ENCODE data around the gene ACOXL.

The ACOXL gene

GRCh38 chr2:110827511-110827910, 95.1 kb downstream of the ACOXL start:
- H3K4me1 ChIP-seq (ENCODE audit: control insufficient read depth, insufficient read depth, low read length): no peaks in the 10 kb centered on the region
- no peak overlapping the region for H3K9ac ChIP-seq (ENCODE audit: low read length)
- no peaks in the 10 kb centered on the region for H3K27me3 ChIP-seq (ENCODE audit: control insufficient read depth, insufficient read depth, low read length)
- H3K9me3 ChIP-seq (ENCODE audit: control insufficient read depth, low read length): no peaks in the 10 kb centered on the region
- H3K36me3 ChIP-seq (ENCODE audit: control insufficient read depth, insufficient read depth, low read length): no peaks in the 10 kb centered on the region
- H3K4me3 ChIP-seq (ENCODE audit: low read length): no peak overlapping the region

- Histone ChIP-seq H3K9ac (ENCODE audit: low read length) (no peak overlapping the region), H3K36me3 (ENCODE audit: control insufficient read depth, insufficient read depth, low read length) (no peaks in the 10 kb centered on the region), H3K9me3 (ENCODE audit: control insufficient read depth, low read length) (no peaks in the 10 kb centered on the region), H3K4me3 (ENCODE audit: low read length) (no peak overlapping the region), H3K4me1 (ENCODE audit: control insufficient read depth, insufficient read depth, low read length) (no peaks in the 10 kb centered on the region), H3K27me3 (ENCODE audit: control insufficient read depth, insufficient read depth, low read length) (no peaks in the 10 kb centered on the region)
These were observed 96.0 kb downstream of the ACOXL start for GRCh38 chr2:110828330-110828729.

GRCh38 chr2:110829413-110830146, 97.2 kb downstream of the ACOXL start:
- Histone ChIP-seq H3K27me3 (ENCODE audit: control insufficient read depth, insufficient read depth, low read length) (peaks cover 5% of the 10 kb centered on the region), H3K4me3 (ENCODE audit: low read length) (no peak overlapping the region), H3K9ac (ENCODE audit: low read length) (no peak overlapping the region), H3K36me3 (ENCODE audit: control insufficient read depth, insufficient read depth, low read length) (no peaks in the 10 kb centered on the region), H3K4me1 (ENCODE audit: control insufficient read depth, insufficient read depth, low read length) (no peaks in the 10 kb centered on the region), H3K9me3 (ENCODE audit: control insufficient read depth, low read length) (no peaks in the 10 kb centered on the region)

GRCh38 chr2:110832740-110833139, 100.4 kb downstream of the ACOXL start:
- Histone ChIP-seq H3K27me3 (ENCODE audit: control insufficient read depth, insufficient read depth, low read length) (peaks cover 8% of the 10 kb centered on the region), H3K36me3 (ENCODE audit: control insufficient read depth, insufficient read depth, low read length) (no peaks in the 10 kb centered on the region), H3K4me3 (ENCODE audit: low read length) (no peak overlapping the region), H3K4me1 (ENCODE audit: control insufficient read depth, insufficient read depth, low read length) (no peaks in the 10 kb centered on the region), H3K9me3 (ENCODE audit: control insufficient read depth, low read length) (no peaks in the 10 kb centered on the region), H3K9ac (ENCODE audit: low read length) (no peak overlapping the region)

- Histone ChIP-seq H3K36me3 (ENCODE audit: control insufficient read depth, insufficient read depth, low read length) (no peaks in the 10 kb centered on the region), H3K4me1 (ENCODE audit: control insufficient read depth, insufficient read depth, low read length) (no peaks in the 10 kb centered on the region), H3K4me3 (ENCODE audit: low read length) (no peak overlapping the region), H3K9me3 (ENCODE audit: control insufficient read depth, low read length) (no peaks in the 10 kb centered on the region), H3K9ac (ENCODE audit: low read length) (no peak overlapping the region), H3K27me3 (ENCODE audit: control insufficient read depth, insufficient read depth, low read length) (peaks cover 8% of the 10 kb centered on the region)
These were observed 101.9 kb downstream of the ACOXL start for GRCh38 chr2:110834134-110834827.

GRCh38 chr2:110836671-110837070, 104.3 kb downstream of the ACOXL start:
- peaks cover 8% of the 10 kb centered on the region for H3K27me3 ChIP-seq (ENCODE audit: control insufficient read depth, insufficient read depth, low read length)
- no peak overlapping the region for H3K9ac ChIP-seq (ENCODE audit: low read length)
- no peaks in the 10 kb centered on the region for H3K36me3 ChIP-seq (ENCODE audit: control insufficient read depth, insufficient read depth, low read length)
- H3K4me1 ChIP-seq (ENCODE audit: control insufficient read depth, insufficient read depth, low read length): no peaks in the 10 kb centered on the region
- no peak overlapping the region for H3K4me3 ChIP-seq (ENCODE audit: low read length)
- no peaks in the 10 kb centered on the region for H3K9me3 ChIP-seq (ENCODE audit: control insufficient read depth, low read length)

GRCh38 chr2:110837446-110838409, 105.4 kb downstream of the ACOXL start:
- H3K9ac ChIP-seq (ENCODE audit: low read length): no peak overlapping the region
- peaks cover 8% of the 10 kb centered on the region for H3K27me3 ChIP-seq (ENCODE audit: control insufficient read depth, insufficient read depth, low read length)
- H3K4me3 ChIP-seq (ENCODE audit: low read length): no peak overlapping the region
- H3K36me3 ChIP-seq (ENCODE audit: control insufficient read depth, insufficient read depth, low read length): no peaks in the 10 kb centered on the region
- no peaks in the 10 kb centered on the region for H3K9me3 ChIP-seq (ENCODE audit: control insufficient read depth, low read length)
- no peaks in the 10 kb centered on the region for H3K4me1 ChIP-seq (ENCODE audit: control insufficient read depth, insufficient read depth, low read length)

GRCh38 chr2:110838657-110839384, 106.4 kb downstream of the ACOXL start:
- H3K36me3 ChIP-seq (ENCODE audit: control insufficient read depth, insufficient read depth, low read length): no peaks in the 10 kb centered on the region
- H3K27me3 ChIP-seq (ENCODE audit: control insufficient read depth, insufficient read depth, low read length): peaks cover 8% of the 10 kb centered on the region
- H3K4me1 ChIP-seq (ENCODE audit: control insufficient read depth, insufficient read depth, low read length): no peaks in the 10 kb centered on the region
- no peak overlapping the region for H3K9ac ChIP-seq (ENCODE audit: low read length)
- H3K9me3 ChIP-seq (ENCODE audit: control insufficient read depth, low read length): no peaks in the 10 kb centered on the region
- no peak overlapping the region for H3K4me3 ChIP-seq (ENCODE audit: low read length)

GRCh38 chr2:110840508-110840907, 108.1 kb downstream of the ACOXL start:
- H3K4me3 ChIP-seq (ENCODE audit: low read length): no peak overlapping the region
- no peaks in the 10 kb centered on the region for H3K27me3 ChIP-seq (ENCODE audit: control insufficient read depth, insufficient read depth, low read length)
- no peaks in the 10 kb centered on the region for H3K4me1 ChIP-seq (ENCODE audit: control insufficient read depth, insufficient read depth, low read length)
- no peaks in the 10 kb centered on the region for H3K36me3 ChIP-seq (ENCODE audit: control insufficient read depth, insufficient read depth, low read length)
- no peaks in the 10 kb centered on the region for H3K9me3 ChIP-seq (ENCODE audit: control insufficient read depth, low read length)
- no peak overlapping the region for H3K9ac ChIP-seq (ENCODE audit: low read length)

- peaks cover 3% of the 10 kb centered on the region for H3K27me3 ChIP-seq (ENCODE audit: control insufficient read depth, insufficient read depth, low read length)
- no peaks in the 10 kb centered on the region for H3K9me3 ChIP-seq (ENCODE audit: control insufficient read depth, low read length)
- H3K4me1 ChIP-seq (ENCODE audit: control insufficient read depth, insufficient read depth, low read length): no peaks in the 10 kb centered on the region
- no peak overlapping the region for H3K9ac ChIP-seq (ENCODE audit: low read length)
- no peaks in the 10 kb centered on the region for H3K36me3 ChIP-seq (ENCODE audit: control insufficient read depth, insufficient read depth, low read length)
- no peak overlapping the region for H3K4me3 ChIP-seq (ENCODE audit: low read length)
These were observed 109.7 kb downstream of the ACOXL start for GRCh38 chr2:110842048-110842447.

- Histone ChIP-seq H3K4me1 (ENCODE audit: control insufficient read depth, insufficient read depth, low read length) (no peaks in the 10 kb centered on the region), H3K4me3 (ENCODE audit: low read length) (no peak overlapping the region)
These were observed 111.1 kb downstream of the ACOXL start for GRCh38 chr2:110843496-110843895.

More at GRCh38 chr2:110843496-110843895, 111.1 kb downstream of the ACOXL start:
- no peaks in the 10 kb centered on the region for H3K36me3 ChIP-seq (ENCODE audit: control insufficient read depth, insufficient read depth, low read length)
- H3K9ac ChIP-seq (ENCODE audit: low read length): no peak overlapping the region
- H3K27me3 ChIP-seq (ENCODE audit: control insufficient read depth, insufficient read depth, low read length): peaks cover 3% of the 10 kb centered on the region
- H3K9me3 ChIP-seq (ENCODE audit: control insufficient read depth, low read length): no peaks in the 10 kb centered on the region
